Lung (tissue), 12 donors: ENCODE results near the gene PCBP3. TPM values are rescaled to one million over a fixed set of nuclear protein-coding genes. Genes with fewer than 3 reads are reported as not detected.
"Not testable (repeated sequence)": the region's sequence is repeated elsewhere in the genome, so short reads cannot be mapped to it uniquely, and the experiment has no call there.

Experiments used
- ATAC-seq: fragments of 200-7000 bp; cut with Tn5 transposase; one replicate; pipeline ENCODE4 v1.9.1; 2020; ENCODE audit warnings: moderate number of reproducible peaks; ENCODE audit not compliant: insufficient read depth, low FRiP score
- DNase-seq, 3 donors: peaks; one replicate each; pipeline ENCODE4 v3.0.0-alpha.2; 2013 to 2017
- H3K27ac ChIP-seq, 2 donors: one replicate each; pipeline ENCODE4 v1.5.1; 2013; ENCODE audit warnings: mild to moderate bottlenecking in 2 of 2, moderate library complexity in 2 of 2, control low read depth in 1 of 2, inconsistent platforms in 1 of 2, low read depth in 1 of 2, low read length in 1 of 2
- H3K27me3 ChIP-seq, 3 donors: one replicate each; pipeline ENCODE4 v1.5.1; 2013; ENCODE audit warnings: low read length in 2 of 3; ENCODE audit not compliant: control insufficient read depth in 3 of 3, insufficient read depth in 3 of 3
- H3K36me3 ChIP-seq, 4 donors: one replicate each; pipeline ENCODE4 v1.5.1; 2013; ENCODE audit warnings: low read length in 4 of 4, mild to moderate bottlenecking in 1 of 4, moderate library complexity in 1 of 4; ENCODE audit not compliant: control insufficient read depth in 4 of 4, insufficient read depth in 4 of 4
- H3K4me1 ChIP-seq, 5 donors: one replicate each; pipeline ENCODE4 v1.5.1; 2013; ENCODE audit warnings: low read length in 5 of 5, mild to moderate bottlenecking in 2 of 5, moderate library complexity in 1 of 5; ENCODE audit not compliant: control insufficient read depth in 5 of 5, insufficient read depth in 5 of 5
- H3K4me3 ChIP-seq: one replicate; pipeline ENCODE4 v1.5.1; 2013; ENCODE audit warnings: mild to moderate bottlenecking, control low read depth, moderate library complexity
- H3K9ac ChIP-seq, 2 donors: one replicate each; pipeline ENCODE4 v1.5.1; 2013; ENCODE audit warnings: low read length in 2 of 2, control low read depth in 1 of 2; ENCODE audit not compliant: insufficient read depth in 1 of 2
- H3K9me3 ChIP-seq, 4 donors: one replicate each; pipeline ENCODE4 v1.5.1; 2013; ENCODE audit warnings: low read length in 3 of 4, mild to moderate bottlenecking in 1 of 4, moderate library complexity in 1 of 4; ENCODE audit not compliant: control insufficient read depth in 4 of 4, insufficient read depth in 3 of 4
- CTCF ChIP-seq: IDR thresholded peaks from 2 replicates; pipeline ENCODE4 v1.5.1; 2012; ENCODE audit warnings: mild to moderate bottlenecking; ENCODE audit errors: control extremely low read depth, extremely low read depth
- WGBS, 2 donors: extraction: QIAGEN DNeasy Blood & Tissue Kit; methylation state at CpG; one replicate each; pipeline ENCODE4 v1.1.7; 2013; 5-methylcytosine and 5-hydroxymethylcytosine counted together
- polyA plus RNA-seq, 2 donors: library from polyadenylated mRNA; stranded (reverse); fragments of 200-250 nt; gene quantifications; one replicate each; pipeline ENCODE4 v1.2.1, GENCODE V29; 2013
- total RNA-seq, 2 donors: library from RNA; depleted of rRNA in 1 of 2; stranded (reverse); fragments of >200 nt in 1 of 2; gene quantifications; one replicate each; pipeline ENCODE4 v1.2.1, GENCODE V29; 2014 to 2021
- donor health status: control.
- donor health status: control.
- donor health status: Bipolar disorder and iron deficiency.
- donor health status: healthy.
- donor health status: DM: yes; HTN: yes; CAD: no.

Gene PCBP3
- total and polyA plus RNA-seq, 4 donors, result 1.6 to 8.2 (median 3.1) TPM

DNA sequence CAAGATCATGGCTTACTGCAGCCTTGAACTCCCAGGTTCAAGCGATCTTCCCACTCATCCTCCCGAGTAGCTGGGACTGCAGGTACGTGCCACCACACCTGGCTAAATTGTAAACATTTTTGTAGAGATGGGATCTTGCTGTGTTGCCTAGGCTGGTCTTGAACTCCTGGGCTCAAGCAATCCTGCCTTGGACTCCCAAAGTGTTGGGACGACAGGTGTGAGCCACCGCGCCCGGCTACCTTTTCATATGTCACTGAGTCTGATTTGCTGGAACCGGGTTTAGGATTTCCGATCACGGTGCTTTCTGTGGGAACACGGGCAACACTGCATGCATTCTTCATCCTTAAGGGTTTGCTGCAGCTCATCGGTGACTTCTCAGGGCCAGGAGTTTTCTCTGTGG lies 32.2 kb upstream of the PCBP3 start:
- 90 to 93% methylated on average over 12 of the region's 12 CpGs for WGBS, 2 donors
- no peaks in the 10 kb centered on the region for H3K4me1 ChIP-seq
- TF ChIP-seq CTCF, result no peak
- DNase-seq, result no peak
- H3K27ac ChIP-seq, result no peak overlapping the region
- H3K4me3 ChIP-seq, result no peak overlapping the region
- no peaks in the 10 kb centered on the region for H3K36me3 ChIP-seq
- H3K9me3 ChIP-seq, result peaks cover 0 to 5% (median 0%) of the 10 kb centered on the region in 4 donors
- no peak for ATAC-seq
- peaks cover 0 to 15% (median 0%) of the 10 kb centered on the region in 3 donors for H3K27me3 ChIP-seq
- H3K9ac ChIP-seq, result no peak overlapping the region

- DNase-seq (peak; percentile 32 to 58 (median 50)), ATAC-seq (no peak)
- no peak overlapping the region for H3K9ac ChIP-seq
- no peak overlapping the region for H3K27ac ChIP-seq
- H3K4me3 ChIP-seq, result no peak overlapping the region
- H3K27me3 ChIP-seq, result peaks cover 0 to 15% (median 0%) of the 10 kb centered on the region in 3 donors
- no peak for TF ChIP-seq CTCF
- H3K9me3 ChIP-seq, result peaks cover 0 to 5% (median 0%) of the 10 kb centered on the region in 4 donors
- 68 to 81% methylated on average over 25 of the region's 25 CpGs for WGBS, 2 donors
- H3K36me3 ChIP-seq, result no peaks in the 10 kb centered on the region
- H3K4me1 ChIP-seq, result peaks cover 0 to 2% (median 0%) of the 10 kb centered on the region in 5 donors
These were observed 31.4 kb upstream of the PCBP3 start for GRCh38 chr21:45611939-45612664.

DNA sequence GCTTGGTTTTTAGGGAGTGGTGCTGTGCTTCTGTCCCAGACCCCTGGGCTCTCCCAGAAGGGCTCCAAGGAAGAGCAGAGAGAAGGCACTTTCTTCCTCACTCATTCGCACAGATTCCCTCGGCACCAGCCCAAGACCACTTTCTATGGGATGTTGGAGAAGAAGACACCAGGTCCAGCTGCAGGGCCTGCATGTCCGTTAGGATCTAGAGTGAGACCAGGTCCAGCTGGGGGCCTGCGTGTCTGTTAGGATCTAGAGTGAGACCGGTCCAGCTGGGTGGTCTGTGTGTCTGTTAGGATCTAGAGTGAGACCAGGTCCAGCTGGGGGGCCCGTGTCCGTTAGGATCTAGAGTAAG lies 30.9 kb upstream of the PCBP3 start:
- H3K4me3 ChIP-seq, H3K9ac ChIP-seq, ATAC-seq, H3K27ac ChIP-seq, DNase-seq, H3K9me3 ChIP-seq, H3K36me3 ChIP-seq, H3K4me1 ChIP-seq: not testable (repeated sequence)
- peaks cover 0 to 15% (median 0%) of the 10 kb centered on the region in 3 donors for H3K27me3 ChIP-seq
- 87 to 96% methylated on average over 5 to 6 of the region's 7 CpGs for WGBS, 2 donors

DNA sequence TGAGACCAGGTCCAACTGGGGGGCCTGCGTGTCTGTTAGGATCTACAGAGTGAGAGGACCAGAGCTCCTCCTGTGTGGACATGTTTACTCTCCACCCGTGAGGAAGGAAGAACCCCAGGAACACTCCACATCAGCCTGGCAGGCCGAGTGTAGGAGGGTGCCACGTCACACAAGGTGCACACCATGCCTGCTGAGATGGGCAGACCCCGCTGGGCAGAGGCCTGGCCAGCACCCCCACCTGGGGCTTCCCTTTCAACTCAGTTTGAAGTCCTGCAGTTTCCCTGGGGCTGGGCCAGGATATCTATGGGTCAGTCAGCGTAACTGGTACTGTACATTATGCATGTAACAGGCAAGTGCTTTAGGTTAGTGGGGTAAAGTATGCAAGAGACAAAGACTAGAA lies 30.1 kb upstream of the PCBP3 start:
- Histone ChIP-seq H3K27ac (no peak overlapping the region), H3K4me1 (peaks cover 0 to 15% (median 0%) of the 10 kb centered on the region in 5 donors), H3K36me3 (no peaks in the 10 kb centered on the region), H3K9ac (no peak overlapping the region), H3K4me3 (no peak overlapping the region), H3K27me3 (peaks cover 0 to 11% (median 0%) of the 10 kb centered on the region in 3 donors), H3K9me3 (peaks cover 0 to 3% (median 0%) of the 10 kb centered on the region in 4 donors)
- ATAC-seq (no peak), DNase-seq (no peak)
- no peak for TF ChIP-seq CTCF
- 81 to 83% methylated on average over 6 of the region's 6 CpGs for WGBS, 2 donors
